GM21723 (cell line): ENCODE data around the gene KLHDC4.
"Not testable (repeated sequence)": the region's sequence is repeated elsewhere in the genome, so short reads cannot be mapped to it uniquely, and the experiment has no call there.

Source experiments
- ATAC-seq: cut with Tn5 transposase; IDR thresholded peaks from one replicate; pipeline ENCODE4 v1.9.1; 2021; ENCODE audit warnings: mild to moderate bottlenecking, moderate library complexity; ENCODE audit not compliant: unreplicated experiment

Gene KLHDC4

DNA sequence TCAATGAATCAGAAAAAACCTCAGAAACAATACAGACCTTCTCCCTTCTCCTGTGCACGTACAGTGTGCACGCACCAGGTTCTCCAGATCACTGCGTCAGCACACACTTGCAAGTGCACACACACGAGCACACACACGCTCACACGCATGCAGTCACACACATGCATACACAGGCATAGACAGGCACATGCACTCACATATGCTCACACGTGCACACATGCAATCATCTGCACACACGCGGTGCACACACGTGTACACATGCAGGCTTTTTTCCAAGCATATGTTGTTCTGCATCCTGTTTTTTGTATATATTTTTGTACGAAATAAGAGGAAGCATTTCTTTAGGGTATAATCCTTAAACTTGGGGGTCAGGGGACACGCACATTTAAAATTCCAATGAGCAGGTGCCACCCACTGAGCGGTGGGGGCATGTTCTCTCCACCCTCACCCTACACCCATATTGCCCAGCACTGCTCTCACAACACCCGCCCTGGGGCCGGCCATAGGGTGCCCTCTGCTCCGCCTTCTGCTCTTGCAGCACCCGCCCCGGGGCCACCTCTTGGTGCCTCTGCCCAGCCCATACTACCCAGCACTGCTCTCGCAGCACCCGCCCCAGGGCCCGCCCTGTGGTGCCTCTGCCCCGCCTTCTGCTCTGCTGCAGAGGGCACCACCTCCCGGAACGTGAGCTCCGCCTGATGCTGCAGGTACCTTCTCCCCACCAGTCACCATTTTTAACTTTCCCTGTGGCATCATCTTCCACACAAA lies 20.9 kb downstream of the KLHDC4 start:
- no peak for ATAC-seq

DNA sequence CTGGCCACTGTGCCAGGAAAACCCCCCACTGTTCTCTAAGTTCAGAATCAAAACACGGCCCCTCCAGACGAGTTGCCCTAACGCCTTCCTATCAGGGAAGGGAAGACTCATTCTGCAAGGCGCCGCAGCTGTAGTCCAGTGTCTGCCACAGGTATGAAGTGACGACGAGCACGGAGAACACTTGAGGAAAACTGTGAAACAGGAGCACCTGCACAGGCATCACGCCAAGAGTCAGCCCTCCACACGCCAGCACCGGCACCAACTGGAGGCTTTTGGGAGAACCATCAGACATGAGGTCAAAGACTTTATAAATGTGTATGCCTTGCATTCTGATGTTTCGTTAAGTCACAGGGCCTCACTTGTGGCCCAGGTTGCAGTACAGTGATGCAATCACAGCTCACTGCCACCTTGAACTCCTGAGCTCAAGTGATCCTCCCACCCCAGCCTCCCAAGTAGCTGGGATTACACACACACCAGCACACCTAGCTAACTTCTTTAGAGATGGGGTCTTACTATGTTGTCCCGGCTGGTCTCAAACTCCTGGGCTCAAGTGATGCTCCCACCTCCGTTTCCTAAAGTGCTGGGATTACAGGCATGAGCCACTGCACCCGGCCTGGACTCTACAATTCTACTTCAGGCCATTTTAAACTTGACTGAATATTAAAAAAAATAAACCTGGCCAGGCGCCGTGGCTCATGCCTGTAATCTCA lies 22.9 kb downstream of the KLHDC4 start:
- no peak for ATAC-seq

GRCh38 chr16:87741700-87742415 lies 23.9 kb downstream of the KLHDC4 start:
- ATAC-seq, result no peak

- ATAC-seq, result no peak
These were observed 24.8 kb downstream of the KLHDC4 start for GRCh38 chr16:87740909-87741424.

- ATAC-seq, result no peak
These were observed 25.3 kb downstream of the KLHDC4 start for GRCh38 chr16:87740441-87740840.

DNA sequence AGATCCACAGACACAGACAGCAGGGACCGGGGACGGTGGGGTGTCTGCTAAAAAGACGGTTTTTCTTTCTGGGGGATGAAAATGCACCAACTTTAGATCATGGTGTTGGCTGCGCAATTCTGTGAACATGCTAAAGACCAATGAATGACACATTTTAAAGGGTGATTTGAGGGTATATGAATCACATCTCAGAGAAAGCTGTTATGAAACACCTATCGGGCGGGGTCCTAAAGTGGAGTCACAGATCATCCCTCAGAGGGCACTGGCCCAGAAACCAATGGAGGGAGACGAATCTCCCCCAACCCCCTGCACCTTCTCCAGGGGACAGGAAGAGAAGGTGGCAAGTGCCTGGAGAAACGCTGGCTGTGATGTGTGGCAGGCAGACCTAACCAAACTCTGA lies 26.0 kb downstream of the KLHDC4 start:
- ATAC-seq, result no peak

DNA sequence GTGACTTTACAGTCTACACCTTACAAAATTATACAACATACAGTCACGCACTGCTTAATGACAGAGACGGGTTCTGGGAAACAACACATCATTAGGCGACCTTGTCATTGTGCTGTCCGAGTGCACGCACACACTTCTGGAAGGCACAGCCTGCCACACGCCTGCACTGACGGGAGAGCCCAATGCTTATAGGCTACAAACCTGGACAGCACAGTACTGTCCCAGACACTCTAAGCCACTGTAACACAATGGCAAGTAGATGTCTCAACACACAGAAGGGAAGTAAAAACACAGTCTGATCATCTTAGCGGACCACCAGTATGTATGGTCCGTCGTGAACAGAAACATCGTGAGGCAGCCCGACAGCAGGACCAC lies 29.8 kb downstream of the KLHDC4 start:
- no peak for ATAC-seq

DNA sequence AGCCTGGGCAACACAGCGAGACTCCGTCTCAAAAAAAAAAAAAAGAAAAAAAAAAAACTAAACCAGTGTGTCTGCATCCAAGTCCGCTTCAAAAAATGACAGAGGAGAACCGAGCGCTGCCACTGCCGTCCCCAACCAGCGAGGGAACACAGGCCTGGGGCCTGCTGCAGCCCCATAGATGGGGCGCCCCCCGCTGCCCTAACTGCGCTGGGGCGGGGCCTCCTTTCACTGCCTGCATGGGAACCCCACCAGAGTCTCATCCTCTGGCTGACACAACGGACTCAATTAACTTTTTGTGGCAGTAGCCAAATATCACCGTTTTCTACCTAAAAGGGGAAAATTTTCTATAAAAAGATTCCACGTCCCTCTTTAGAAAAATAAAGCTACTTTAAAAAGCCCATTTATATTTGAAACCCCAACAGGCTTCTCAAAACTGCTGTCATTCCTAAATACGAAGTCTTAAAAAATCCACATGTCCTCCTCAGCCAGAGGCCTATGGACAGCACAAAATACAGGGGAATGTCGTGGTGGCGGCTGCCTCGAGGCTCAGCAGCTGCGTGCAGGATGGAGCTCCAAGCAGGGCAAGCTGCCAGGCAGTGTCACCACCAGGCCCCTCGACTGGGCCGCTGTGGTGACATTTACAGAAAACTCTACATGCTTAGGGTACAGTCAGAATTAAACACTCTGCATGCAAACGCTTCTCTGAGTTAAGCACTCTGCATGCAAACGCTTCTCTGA lies 30.3 kb downstream of the KLHDC4 start:
- ATAC-seq, result no peak

DNA sequence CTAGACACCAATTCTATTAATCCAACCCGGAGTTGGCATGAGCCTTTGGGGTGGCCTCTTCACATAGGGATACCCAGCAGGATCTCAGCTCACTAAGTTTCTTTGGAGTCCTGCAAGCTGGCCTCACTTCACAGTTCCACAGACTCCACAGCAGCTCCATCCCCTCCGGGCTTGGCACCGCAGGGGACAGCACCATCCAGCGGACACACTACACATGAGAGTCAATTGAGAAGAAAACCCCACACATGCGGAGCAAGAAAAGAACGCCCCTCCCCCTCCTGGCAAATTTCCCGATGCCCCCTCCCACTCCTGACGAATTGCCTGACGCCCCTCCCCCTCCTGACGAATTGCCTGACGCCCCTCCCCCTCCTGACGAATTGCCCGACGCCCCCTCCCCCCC lies 31.1 kb downstream of the KLHDC4 start:
- ATAC-seq, result no peak

DNA sequence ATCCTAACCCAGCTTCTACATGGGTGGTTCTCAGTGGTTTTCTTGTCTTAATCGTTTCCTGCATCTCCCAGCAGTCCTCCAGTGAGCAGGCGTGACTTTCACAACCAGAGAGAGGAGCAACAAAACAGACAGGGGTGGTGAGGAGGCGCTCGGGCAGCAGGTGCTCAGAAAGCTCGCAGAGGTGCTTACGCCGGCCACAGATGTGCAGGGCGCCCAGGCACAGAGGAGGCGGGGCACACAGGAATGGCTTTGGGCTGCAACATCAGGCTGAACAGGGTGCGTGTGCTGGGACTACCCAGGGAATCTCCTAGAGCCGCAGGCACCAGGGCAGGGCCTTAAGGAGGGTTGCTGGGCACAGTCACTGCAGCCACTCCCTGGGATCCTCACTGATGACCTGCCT lies 32.6 kb downstream of the KLHDC4 start:
- no peak for ATAC-seq

DNA sequence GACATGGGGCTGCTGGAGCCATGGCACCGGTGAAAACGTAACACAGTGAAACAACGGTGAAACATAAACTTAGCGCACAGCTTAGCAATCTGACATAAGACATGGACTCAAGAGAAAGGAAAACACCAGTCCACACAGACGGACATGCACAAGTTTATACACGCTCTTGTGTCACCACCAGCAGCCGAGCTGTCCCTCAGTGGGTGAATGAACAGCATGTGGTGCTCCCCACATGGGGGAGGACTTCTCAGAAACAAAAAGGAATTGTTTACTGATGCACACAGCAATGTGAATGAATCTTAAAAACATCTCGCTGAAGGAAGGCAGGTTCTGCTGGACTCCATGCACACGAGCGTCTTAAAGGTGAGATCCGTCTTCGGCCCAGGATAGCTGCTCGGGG lies 34.2 kb downstream of the KLHDC4 start:
- ATAC-seq, result no peak

DNA sequence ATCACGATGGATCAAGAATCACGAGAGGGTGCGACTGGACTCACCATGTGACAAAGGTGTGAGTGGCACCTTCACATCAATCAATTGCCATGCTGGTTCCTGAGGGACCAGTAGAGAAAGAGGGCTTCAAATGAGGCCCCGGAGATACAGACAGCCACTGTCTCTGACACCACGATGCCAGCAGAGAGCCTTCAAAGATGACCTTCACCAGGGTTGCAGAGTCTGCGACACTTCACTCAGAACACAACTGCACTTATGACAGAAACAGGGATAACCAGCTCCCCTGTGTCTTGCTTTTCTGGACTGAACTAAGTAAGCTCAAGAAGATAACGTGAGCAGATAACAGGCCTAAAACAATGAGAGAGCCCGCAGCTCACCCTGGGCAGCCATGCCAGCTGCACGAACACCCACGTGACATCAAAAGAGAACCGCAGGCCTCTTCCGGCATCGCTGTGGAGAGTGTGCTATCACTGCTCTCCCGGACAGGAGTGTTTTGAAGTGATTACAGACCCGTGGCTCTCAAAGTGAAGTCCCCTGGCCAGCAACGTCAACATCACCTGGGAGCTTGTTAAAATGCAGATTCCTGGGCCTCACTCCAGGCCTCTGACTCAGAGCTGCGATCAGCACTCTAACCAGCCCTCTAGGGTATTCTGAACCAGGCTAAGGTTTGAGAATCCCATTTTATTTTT lies 36.4 kb downstream of the KLHDC4 start:
- ATAC-seq, result no peak

DNA sequence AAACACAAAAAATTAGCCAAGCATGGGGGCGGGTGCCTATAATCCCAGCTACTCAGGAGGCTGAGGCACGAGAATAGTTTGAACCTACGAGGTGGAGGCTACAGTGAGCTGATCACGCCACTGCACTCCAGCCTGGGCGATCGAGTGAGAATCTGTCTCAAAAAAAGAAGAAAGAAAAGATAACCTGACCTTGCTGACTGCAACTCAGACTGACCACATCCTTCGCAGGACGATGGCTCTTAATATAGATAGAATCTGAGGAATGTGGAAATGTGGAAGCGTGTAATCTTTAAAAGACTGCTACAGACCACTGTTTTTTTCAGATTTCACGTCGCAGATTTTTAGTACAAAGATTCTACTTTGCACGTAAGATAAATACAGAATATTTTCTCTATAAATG lies 37.8 kb downstream of the KLHDC4 start:
- ATAC-seq, result no peak

- ATAC-seq, result no peak
These were observed 38.4 kb downstream of the KLHDC4 start for GRCh38 chr16:87727346-87727745.

DNA sequence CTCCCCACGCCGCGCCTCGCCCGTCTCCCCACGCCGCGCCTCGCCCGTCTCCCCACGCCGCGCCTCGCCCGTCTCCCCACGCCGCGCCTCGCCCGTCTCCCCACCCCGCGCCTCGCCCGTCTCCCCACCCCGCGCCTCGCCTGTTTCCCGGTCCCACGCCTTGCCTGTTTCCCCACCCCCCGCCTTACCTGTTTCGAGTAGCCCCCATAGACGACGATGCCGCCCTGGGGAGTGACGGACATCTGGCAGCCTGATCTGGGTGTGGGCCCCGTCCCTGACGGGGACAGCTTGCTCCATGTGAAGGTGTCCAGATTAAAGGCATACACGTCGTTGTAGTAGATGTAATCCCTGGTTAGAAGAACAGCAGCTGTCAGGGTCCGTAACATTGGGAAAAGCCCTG lies 39.2 kb downstream of the KLHDC4 start:
- ATAC-seq, result not testable (repeated sequence)

DNA sequence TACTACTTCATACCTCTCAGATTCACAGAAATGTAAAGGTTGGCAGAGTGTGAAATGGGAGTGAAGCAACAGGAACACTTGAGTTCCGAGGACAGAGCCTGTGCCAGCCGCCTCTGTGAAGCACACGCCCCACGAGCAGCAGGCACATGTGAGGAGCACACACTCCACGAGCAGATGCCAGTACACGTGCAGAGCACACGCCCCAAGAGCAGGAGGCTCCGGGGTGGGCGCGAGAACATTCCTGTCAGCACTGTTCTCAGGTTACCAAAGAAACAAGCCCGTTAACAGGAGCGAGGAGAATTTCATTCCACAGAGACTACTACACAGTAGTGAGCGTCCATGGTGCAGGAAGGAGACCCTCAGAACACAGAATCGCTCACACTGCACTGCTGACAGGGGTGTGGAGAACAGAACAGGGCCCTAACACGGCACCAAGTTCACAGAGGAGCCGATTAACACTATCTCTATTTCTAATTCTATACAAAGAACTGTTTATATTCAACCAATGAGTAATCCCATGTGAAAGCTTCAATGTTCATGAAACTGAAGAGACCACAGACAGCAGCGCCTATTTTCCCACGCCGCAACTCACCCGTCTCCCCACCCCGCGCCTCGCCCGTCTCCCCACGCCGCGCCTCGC lies 40.1 kb downstream of the KLHDC4 start:
- no peak for ATAC-seq

DNA sequence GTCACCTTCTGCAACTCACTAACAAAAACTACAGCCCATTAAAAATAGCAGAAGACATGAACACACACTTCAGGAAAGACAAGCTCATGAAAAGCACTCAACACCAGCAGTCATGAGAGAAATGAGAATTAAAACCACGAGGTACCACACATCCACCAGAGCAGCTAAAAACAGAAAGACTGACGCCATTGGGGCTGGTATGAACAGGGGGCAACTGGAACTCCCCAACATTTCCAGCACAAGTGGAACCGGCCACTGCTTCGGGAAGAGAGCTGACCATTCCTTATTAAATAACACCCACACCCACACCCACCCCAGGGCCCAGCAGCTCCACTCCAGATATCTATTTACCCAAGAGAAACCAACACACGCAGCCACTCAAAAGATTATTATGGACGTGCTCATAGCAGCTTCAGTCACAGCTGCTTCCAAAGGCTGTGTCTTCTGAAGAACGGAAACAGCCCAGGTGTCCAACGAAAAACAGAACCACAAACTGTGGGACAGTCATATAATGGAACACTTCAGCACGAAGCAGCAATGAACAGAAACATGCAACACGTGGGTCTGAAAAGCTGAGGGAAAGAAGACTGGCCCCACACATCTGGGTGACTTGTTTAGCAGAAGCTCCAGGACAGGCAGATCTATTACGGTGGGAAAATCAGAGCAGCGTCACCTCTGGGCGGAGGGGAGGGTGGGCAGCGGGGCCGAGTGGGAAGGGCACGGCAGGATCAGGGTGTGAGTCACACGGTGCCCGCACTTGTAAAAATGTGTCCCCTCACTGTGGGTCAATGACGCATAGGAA lies 41.1 kb downstream of the KLHDC4 start:
- ATAC-seq, result no peak

- no peak for ATAC-seq
These were observed 42.6 kb downstream of the KLHDC4 start for GRCh38 chr16:87723226-87723623.

GRCh38 chr16:87722590-87723225 lies 43.1 kb downstream of the KLHDC4 start:
- no peak for ATAC-seq
